ENCODE measurements around the gene BAHCC1. TPM values are rescaled to one million over a fixed set of nuclear protein-coding genes. Genes with fewer than 3 reads are reported as not detected.

BAHCC1 gene
- total and polyA plus RNA-seq, 9 of the 15 experiments (the other 6 are each of a cell fraction or from before 2014, with no cell fraction given): 0.14 to 26.9 (median 5.0) TPM

DNA sequence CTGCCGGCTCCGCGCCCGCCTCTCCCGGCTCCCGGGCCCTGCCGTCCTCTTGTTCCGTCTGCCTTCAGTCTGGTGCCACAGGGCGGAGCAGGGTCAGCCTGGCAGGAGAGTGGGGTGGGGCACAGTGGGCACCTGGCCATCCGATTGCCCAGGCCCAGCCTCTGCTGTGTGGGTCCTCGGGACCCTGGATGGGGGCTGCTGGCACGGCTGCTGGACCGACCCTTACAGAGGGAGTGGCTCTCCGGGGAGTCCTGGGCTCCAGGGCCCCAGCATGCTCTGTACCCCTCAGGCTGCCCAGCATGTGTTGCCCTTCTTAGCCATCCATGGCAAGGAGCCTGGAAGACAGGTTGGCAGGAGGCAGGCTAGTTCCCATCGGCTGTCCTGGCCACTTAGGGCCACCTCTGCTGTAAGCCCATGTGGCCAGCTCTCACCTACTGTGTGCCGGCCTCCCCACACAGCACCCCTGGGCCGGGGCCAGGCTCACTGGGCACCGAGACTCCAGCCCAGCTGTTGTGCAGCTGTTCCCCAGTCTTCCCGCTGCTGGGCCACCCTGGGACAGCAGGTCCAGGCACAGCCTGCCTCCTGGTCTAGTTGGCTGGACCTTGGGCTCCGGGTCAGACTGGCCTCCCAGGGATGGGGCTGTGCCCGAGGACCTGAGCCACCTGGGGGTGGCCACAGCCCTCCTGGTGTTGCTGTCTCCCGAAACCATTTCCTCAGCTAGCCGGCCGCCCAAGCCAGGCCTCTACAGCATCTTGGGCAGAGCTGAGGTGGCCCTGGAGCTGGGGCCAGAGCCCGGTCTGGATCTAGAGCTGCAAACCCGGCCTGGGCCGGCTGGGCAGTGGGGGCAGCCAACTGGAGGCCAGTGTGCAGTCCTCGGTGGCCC lies 24.9 kb downstream of the BAHCC1 start:
- Histone ChIP-seq H3K4me2 (ENCODE audit: insufficient read depth, low read length) (no peak overlapping the region; the same call in 1 of the 2 replicates), H3K9ac (ENCODE audit: insufficient read depth in 1 of 2, low read depth in 2 of 2, low read length in 2 of 2) (peak overlapping the region in 1 of 2 experiments; percentile 59; a peak in 1 of 4 replicates)
- BruUV-seq (replicated peaks): no TSS peak

More for the DNA sequence above, 24.9 kb downstream of the BAHCC1 start:
- in situ Hi-C loops (cut with MboI) (no loop called here), intact Hi-C loops (cut with micrococcal nuclease) (no loop called here)
- Histone ChIP-seq H3K27me3 (ENCODE audit: control insufficient read depth in 2 of 2, insufficient read depth in 2 of 2, low read length in 2 of 2) (no peaks in the 10 kb centered on the region; a peak in 1 of 5 replicates), H3K9me1 (ENCODE audit: control insufficient read depth, insufficient read depth, low read length) (no peaks in the 10 kb centered on the region), H3K4me3 (no peak overlapping the region), H3K27ac (ENCODE audit: extremely low read depth, low read depth, low read length) (no peak overlapping the region), H3K79me2 (ENCODE audit: control insufficient read depth, insufficient read depth, low read length) (no peaks in the 10 kb centered on the region; the same call in 2 of the 3 replicates), H4K20me1 (replicated peaks; ENCODE audit: control insufficient read depth, insufficient read depth, low read length) (no peaks in the 10 kb centered on the region), H3K9me3 (replicated peaks; ENCODE audit: control insufficient read depth, insufficient read depth, low read depth, low read length) (peaks cover 7% of the 10 kb centered on the region), H3K4me1 (replicated peaks in 1 of 2; ENCODE audit: control insufficient read depth in 2 of 2, insufficient read depth in 2 of 2, low read length in 2 of 2) (peaks cover 2 to 76% of the 10 kb centered on the region in 2 experiments; a peak in 4 of 5 replicates), H3K36me3 (ENCODE audit: control insufficient read depth, insufficient read depth, low read length) (no peaks in the 10 kb centered on the region; the same call in 2 of the 3 replicates), H2AFZ (ENCODE audit: low read depth, low read length) (no peak overlapping the region)
- no peak for ATAC-seq
- ChIA-PET CTCF (ENCODE audit: low intra/inter-chr PET ratio) (no interaction called here), POLR2A (interaction anchor here (1.3 kb wide), 1 partner anchor 11 kb away, joined by 5 read pairs; no protein-coding TSS in a partner anchor)
- 75% methylated on average over 28 of the region's 28 CpGs for WGBS (ENCODE audit: insufficient coverage, low coverage, missing lambda C conversion rate)
- no peak for FAIRE-seq
- no peak for TF ChIP-seq SRSF9 (IDR thresholded peaks at IDR 0.05; ENCODE audit: borderline replicate concordance, low read depth, low read length)
- no peak for TF ChIP-seq TFAM (CRISPR knock-in tag; conservative IDR thresholded peaks at IDR 0.05)
- TF ChIP-seq, protein P1, sequence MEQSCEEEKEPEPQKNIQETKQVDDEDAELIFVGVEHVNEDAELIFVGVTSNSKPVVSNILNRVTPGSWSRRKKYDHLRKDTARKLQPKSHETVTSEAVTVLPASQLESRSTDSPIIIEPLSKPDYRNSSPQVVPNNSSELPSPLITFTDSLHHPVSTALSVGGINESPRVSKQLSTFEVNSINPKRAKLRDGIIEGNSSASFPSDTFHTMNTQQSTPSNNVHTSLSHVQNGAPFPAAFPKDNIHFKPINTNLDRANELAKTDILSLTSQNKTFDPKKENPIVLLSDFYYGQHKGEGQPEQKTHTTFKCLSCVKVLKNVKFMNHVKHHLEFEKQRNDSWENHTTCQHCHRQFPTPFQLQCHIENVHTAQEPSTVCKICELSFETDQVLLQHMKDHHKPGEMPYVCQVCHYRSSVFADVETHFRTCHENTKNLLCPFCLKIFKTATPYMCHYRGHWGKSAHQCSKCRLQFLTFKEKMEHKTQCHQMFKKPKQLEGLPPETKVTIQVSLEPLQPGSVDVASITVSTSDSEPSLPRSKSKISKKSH (CRISPR knock-in tag; IDR thresholded peaks at IDR 0.05): no peak
- no peak for TF ChIP-seq GABPB2 (CRISPR knock-in tag; conservative IDR thresholded peaks at IDR 0.05)
- peak; percentile 33; the same call in 1 of the 2 replicates for TF ChIP-seq POLR2G (IDR thresholded peaks at IDR 0.05; ENCODE audit: low read depth, low read length)
- 0 out of 2 replicates have a peak, but pooled peaks have one; percentile 31 for TF ChIP-seq HNRNPL (IDR thresholded peaks at IDR 0.05; ENCODE audit: low read depth, low read length)
- DNase-seq (ENCODE audit: extremely low read depth in 1 of 4, low spot score in 3 of 4): no peak
